Lower leg skin (tissue), 3 donors: Measurements from ENCODE around the gene ADGRA1.

Experiments used
- POLR2A ChIP-seq, 2 donors: fragments of 450-650 bp; IDR thresholded peaks; one replicate each; pipeline ENCODE4 v1.6.1; 2016 to 2017; ENCODE audit warnings: antibody characterized with exemption in 2 of 2, mild to moderate bottlenecking in 1 of 2, moderate library complexity in 1 of 2
- TF ChIP-seq, protein P1 (sequence below), 3 donors: fragments of 450-650 bp; IDR thresholded peaks; one replicate each; pipeline ENCODE4 v1.5.1; 2016; ENCODE audit warnings: antibody characterized with exemption in 3 of 3, mild to moderate bottlenecking in 3 of 3, moderate library complexity in 2 of 3

DNA sequence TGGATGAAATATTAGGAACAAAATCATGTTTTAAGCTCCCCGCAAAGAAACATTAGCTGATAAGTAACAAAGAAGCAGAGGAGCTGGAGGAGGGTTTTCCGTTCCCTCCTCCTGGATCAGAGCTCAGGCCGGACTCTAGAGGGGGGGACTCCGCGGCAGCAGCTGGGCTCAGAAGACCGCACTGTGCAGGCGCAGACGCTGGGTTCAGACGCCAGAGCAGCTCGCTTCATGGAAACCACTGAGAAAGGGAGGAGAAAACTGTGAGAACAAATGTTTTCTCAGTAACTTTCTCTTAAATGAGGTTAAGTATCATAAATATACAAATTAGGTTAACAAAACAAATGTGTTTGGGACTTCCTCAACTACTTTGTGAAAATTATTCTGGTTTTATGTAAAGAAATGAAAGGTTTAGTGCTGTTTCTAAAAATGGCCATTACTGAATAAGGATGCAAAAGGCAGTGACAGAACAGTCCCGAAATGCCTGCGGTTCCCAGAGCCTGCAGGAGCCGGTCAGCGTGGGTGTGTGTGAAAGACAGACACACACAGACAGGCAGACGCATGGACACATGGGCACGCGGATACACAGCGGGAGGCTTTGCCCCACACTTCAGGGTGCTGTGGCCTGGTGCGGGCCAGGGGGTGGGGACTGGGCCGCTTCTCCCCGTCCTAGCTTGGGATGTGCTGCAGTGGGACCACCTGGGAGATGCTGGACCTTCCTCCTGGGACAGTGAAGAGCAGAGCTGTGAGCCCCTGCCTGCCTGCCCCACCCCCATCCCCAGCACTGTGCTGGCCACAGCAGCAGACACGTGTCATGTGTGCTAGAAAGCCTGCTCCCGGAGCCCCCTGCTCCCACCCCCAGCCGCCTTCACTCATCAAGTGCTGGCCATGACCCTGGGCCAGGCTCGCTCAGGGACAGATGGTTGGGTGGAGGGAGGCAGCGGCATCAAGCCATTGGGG lies 20.3 kb upstream of the ADGRA1 start:
- no peak for TF ChIP-seq POLR2A (IDR thresholded peaks at IDR 0.05)
- TF ChIP-seq, protein P1, sequence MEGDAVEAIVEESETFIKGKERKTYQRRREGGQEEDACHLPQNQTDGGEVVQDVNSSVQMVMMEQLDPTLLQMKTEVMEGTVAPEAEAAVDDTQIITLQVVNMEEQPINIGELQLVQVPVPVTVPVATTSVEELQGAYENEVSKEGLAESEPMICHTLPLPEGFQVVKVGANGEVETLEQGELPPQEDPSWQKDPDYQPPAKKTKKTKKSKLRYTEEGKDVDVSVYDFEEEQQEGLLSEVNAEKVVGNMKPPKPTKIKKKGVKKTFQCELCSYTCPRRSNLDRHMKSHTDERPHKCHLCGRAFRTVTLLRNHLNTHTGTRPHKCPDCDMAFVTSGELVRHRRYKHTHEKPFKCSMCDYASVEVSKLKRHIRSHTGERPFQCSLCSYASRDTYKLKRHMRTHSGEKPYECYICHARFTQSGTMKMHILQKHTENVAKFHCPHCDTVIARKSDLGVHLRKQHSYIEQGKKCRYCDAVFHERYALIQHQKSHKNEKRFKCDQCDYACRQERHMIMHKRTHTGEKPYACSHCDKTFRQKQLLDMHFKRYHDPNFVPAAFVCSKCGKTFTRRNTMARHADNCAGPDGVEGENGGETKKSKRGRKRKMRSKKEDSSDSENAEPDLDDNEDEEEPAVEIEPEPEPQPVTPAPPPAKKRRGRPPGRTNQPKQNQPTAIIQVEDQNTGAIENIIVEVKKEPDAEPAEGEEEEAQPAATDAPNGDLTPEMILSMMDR (IDR thresholded peaks at IDR 0.05), result no peak
